Natural killer cell (primary cell): ENCODE results near the gene PPARG. TPM values are rescaled to one million over a fixed set of nuclear protein-coding genes. Genes with fewer than 3 reads are reported as not detected.

Experiments
- ATAC-seq, 3 donors: fragments of 150-1000 bp in 2 of 3; fragments of 200-7000 bp in 1 of 3; cut with Tn5 transposase; 1 replicate in 1 of 3; 2 replicates in 2 of 3; pipeline ENCODE4 v1.10.0; 2021; ENCODE audit warnings: mild to moderate bottlenecking in 2 of 3, moderate library complexity in 2 of 3
- DNase-seq, 2 donors: peaks; one replicate each; pipeline versions ENCODE4 v3.0.0 to v3.0.0-alpha.2; 2013 to 2021; ENCODE audit warnings: mixed read lengths in 1 of 2
- H3K27ac ChIP-seq: one replicate; pipeline ENCODE4 v1.5.1; 2013; ENCODE audit warnings: mild to moderate bottlenecking, low read length
- H3K27me3 ChIP-seq: one replicate; pipeline ENCODE4 v1.6.1; 2013; ENCODE audit warnings: low read length; ENCODE audit not compliant: control insufficient read depth, insufficient read depth
- H3K36me3 ChIP-seq: one replicate; pipeline ENCODE4 v1.6.1; 2013; ENCODE audit warnings: low read length; ENCODE audit not compliant: control insufficient read depth, insufficient read depth
- H3K4me1 ChIP-seq: one replicate; pipeline ENCODE4 v1.6.1; 2013; ENCODE audit warnings: low read length; ENCODE audit not compliant: control insufficient read depth, insufficient read depth
- H3K4me3 ChIP-seq: one replicate; pipeline ENCODE4 v1.5.1; 2013; ENCODE audit warnings: low read length
- H3K9me3 ChIP-seq: one replicate; pipeline ENCODE4 v1.6.1; 2013; ENCODE audit warnings: low read length; ENCODE audit not compliant: control insufficient read depth, insufficient read depth
- H3K27ac Mint-ChIP-seq, 2 donors: one replicate each; pipeline ENCODE4 v1.8.0; 2022; ENCODE audit warnings: mild to moderate bottlenecking in 2 of 2, mixed read lengths in 2 of 2, moderate library complexity in 1 of 2
- H3K27me3 Mint-ChIP-seq, 2 donors: one replicate each; pipeline ENCODE4 v1.8.0; 2022; ENCODE audit warnings: low read depth in 2 of 2, mixed read lengths in 2 of 2
- H3K36me3 Mint-ChIP-seq: one replicate; pipeline ENCODE4 v1.8.0; 2022; ENCODE audit warnings: mixed read lengths
- H3K4me1 Mint-ChIP-seq, 2 donors: one replicate each; pipeline ENCODE4 v1.8.0; 2022; ENCODE audit warnings: mixed read lengths in 2 of 2
- H3K4me3 Mint-ChIP-seq: one replicate; pipeline ENCODE4 v1.8.0; 2022; ENCODE audit warnings: mild to moderate bottlenecking, moderate library complexity, mixed read lengths
- H3K9me3 Mint-ChIP-seq, 2 donors: one replicate each; pipeline ENCODE4 v1.8.0; 2022; ENCODE audit warnings: mixed read lengths in 2 of 2
- CTCF ChIP-seq: fragments of 200-600 bp; IDR thresholded peaks from one replicate; pipeline ENCODE4 v1.8.0; 2022; ENCODE audit warnings: antibody characterized with exemption
- WGBS: methylation state at CpG from one replicate; pipeline ENCODE4 v1.1.7; 2013; ENCODE audit warnings: missing lambda C conversion rate; ENCODE audit not compliant: insufficient coverage; 5-methylcytosine and 5-hydroxymethylcytosine counted together
- intact Hi-C: fragments of 100-400 bp; cut with micrococcal nuclease; formaldehyde crosslinking; loops from one replicate; pipeline ENCODE4 v1.14.2; 2022
- total RNA-seq, 4 donors: library from RNA; stranded (reverse); fragments of 120-200 nt in 1 of 4; gene quantifications; one replicate each; pipeline versions ENCODE4 v1.2.3 to v1.2.4, GENCODE V29; 2013 to 2022

PPARG gene
- total RNA-seq, 3 donors from 2014 or later (not counting 1 experiment from before 2014, with no cell fraction given): 0.21 TPM; not detected in 2

GRCh38 chr3:12424635-12425319 lies 135.9 kb downstream of the PPARG start:
- Histone ChIP-seq H3K4me1 (no peaks in the 10 kb centered on the region), H3K9me3 (no peaks in the 10 kb centered on the region), H3K27me3 (no peaks in the 10 kb centered on the region), H3K27ac (no peak overlapping the region), H3K4me3 (no peak overlapping the region), H3K36me3 (no peaks in the 10 kb centered on the region)
- H3K27me3 Mint-ChIP-seq: peaks cover 8 to 33% of the 10 kb centered on the region in 2 donors
- intact Hi-C loops: no loop called here
- WGBS: 80% methylated on average over 11 of the region's 12 CpGs
- no peaks in the 10 kb centered on the region for H3K36me3 Mint-ChIP-seq
- H3K27ac Mint-ChIP-seq: no peak overlapping the region
- no peaks in the 10 kb centered on the region for H3K9me3 Mint-ChIP-seq
- DNase-seq (no peak), ATAC-seq (no peak)
- TF ChIP-seq CTCF: no peak
- no peaks in the 10 kb centered on the region for H3K4me1 Mint-ChIP-seq
- H3K4me3 Mint-ChIP-seq: no peak overlapping the region

- no peaks in the 10 kb centered on the region for H3K27me3 ChIP-seq
- no peak overlapping the region for H3K4me3 ChIP-seq
- WGBS: 79% methylated on average over 10 of the region's 11 CpGs
- no peaks in the 10 kb centered on the region for H3K9me3 ChIP-seq
- Mint-ChIP-seq H3K27me3 (peaks cover 16 to 33% of the 10 kb centered on the region in 2 donors), H3K9me3 (no peaks in the 10 kb centered on the region), H3K36me3 (no peaks in the 10 kb centered on the region), H3K4me3 (no peak overlapping the region), H3K27ac (no peak overlapping the region), H3K4me1 (no peaks in the 10 kb centered on the region)
- H3K36me3 ChIP-seq: no peaks in the 10 kb centered on the region
- ATAC-seq: no peak
- H3K4me1 ChIP-seq: no peaks in the 10 kb centered on the region
- DNase-seq: no peak
- H3K27ac ChIP-seq: no peak overlapping the region
- no peak for TF ChIP-seq CTCF
- intact Hi-C loops: no loop called here
Observed at GRCh38 chr3:12425850-12426579, 137.1 kb downstream of the PPARG start.

- Histone ChIP-seq H3K36me3 (no peaks in the 10 kb centered on the region), H3K27ac (no peak overlapping the region), H3K4me3 (no peak overlapping the region), H3K4me1 (no peaks in the 10 kb centered on the region), H3K27me3 (no peaks in the 10 kb centered on the region), H3K9me3 (no peaks in the 10 kb centered on the region)
- Mint-ChIP-seq H3K9me3 (no peaks in the 10 kb centered on the region), H3K36me3 (no peaks in the 10 kb centered on the region), H3K27ac (no peak overlapping the region), H3K4me1 (no peaks in the 10 kb centered on the region), H3K4me3 (no peak overlapping the region), H3K27me3 (peaks cover 16 to 33% of the 10 kb centered on the region in 2 donors)
- TF ChIP-seq CTCF: no peak
- ATAC-seq (no peak), DNase-seq (no peak)
- intact Hi-C loops: no loop called here
- 85% methylated on average over 4 of the region's 4 CpGs for WGBS
Observed at GRCh38 chr3:12427551-12427950, 138.7 kb downstream of the PPARG start.
